CD4-positive, alpha-beta T cell treated with Interleukin-4 for 4 hours (primary cell): ENCODE measurements around the gene RHO.
"Not testable (repeated sequence)": the region's sequence is repeated elsewhere in the genome, so short reads cannot be mapped to it uniquely, and the experiment has no call there.

Experiments used
- DNase-seq: peaks from one replicate; pipeline ENCODE4 v3.0.0-alpha.2; 2020

Gene RHO

DNA sequence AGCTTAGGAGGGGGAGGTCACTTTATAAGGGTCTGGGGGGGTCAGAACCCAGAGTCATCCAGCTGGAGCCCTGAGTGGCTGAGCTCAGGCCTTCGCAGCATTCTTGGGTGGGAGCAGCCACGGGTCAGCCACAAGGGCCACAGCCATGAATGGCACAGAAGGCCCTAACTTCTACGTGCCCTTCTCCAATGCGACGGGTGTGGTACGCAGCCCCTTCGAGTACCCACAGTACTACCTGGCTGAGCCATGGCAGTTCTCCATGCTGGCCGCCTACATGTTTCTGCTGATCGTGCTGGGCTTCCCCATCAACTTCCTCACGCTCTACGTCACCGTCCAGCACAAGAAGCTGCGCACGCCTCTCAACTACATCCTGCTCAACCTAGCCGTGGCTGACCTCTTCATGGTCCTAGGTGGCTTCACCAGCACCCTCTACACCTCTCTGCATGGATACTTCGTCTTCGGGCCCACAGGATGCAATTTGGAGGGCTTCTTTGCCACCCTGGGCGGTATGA is at the start of gene RHO:
TSS of gene RHO (plus strand) at position 51 of the 512 bp plus-strand sequence. CDS start at position 146, 95 bp downstream.
- DNase-seq = no peak

DNA sequence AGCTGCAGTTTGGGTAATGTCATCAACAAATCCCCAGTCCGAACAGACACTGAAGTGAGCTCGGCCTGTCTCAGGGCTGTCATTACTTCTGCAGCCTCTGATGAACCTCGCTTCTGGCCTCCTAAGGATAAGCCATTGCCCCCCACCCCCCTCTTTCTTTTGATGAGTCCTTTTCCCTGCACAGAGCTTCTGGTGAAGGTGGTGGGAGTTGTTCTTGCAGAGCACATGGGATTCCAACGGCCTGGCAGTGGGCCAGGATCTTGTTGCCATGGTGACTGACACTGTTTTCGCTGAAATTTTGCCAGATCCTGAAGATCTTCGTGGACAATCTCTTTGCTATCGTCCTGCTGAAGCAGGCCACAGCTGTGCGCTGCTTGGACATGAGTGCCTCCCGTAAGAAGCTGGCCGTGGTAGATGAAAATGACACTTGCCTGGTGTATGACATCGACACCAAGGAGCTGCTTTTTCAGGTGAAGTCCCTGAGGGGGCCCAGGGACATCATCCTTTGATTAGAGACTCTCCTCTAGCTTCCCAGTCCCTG is 47.1 kb upstream of the RHO start:
- not testable (repeated sequence) for DNase-seq

DNA sequence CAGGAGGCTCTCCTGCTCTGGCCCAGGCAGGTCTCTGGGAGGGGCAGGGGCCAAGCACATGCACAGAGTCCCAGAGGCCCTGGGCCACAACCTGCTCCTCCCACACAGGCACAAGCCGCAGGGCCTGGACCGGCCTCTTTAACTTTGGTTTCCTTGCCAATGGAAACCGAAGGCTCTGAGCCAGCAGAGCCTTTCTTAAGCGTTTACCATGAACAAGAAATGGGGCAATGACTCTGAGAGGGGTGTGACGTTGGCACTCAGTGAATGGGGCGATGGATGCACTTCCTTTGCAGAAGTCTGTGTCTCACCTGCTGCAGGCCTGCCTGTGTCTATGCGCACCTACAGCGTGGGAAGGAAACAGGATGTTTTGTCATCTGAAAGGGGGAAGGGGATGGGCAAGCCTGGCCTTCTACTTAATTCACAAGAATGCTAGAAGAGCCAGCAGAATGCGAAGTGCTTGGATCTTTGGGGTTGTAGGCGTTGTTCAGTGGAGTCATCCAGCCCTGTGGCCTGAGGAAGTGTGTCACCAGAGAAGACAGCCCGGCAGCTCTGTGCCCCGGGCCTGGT is 46.6 kb upstream of the RHO start:
- peak; percentile 51 for DNase-seq

DNA sequence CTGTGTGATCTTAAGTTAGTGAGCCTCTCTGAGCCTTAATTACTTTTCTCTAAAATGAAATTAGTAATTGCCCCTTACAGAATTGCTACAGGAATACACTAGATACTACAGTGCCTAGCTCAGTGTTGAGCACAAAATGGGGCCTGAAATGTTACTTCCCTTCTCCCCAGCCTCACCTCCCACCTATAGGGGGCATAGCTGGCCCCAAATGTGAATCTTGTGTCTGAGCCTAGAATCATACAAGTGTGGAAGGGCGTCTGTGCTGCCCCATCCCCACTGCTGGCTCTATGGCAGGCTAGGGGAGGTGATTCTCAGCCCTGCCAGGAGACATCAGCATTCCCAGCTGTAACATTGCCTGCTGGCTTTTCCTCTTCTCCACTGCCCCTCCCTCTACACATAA is 45.7 kb upstream of the RHO start:
- DNase-seq = no peak

DNA sequence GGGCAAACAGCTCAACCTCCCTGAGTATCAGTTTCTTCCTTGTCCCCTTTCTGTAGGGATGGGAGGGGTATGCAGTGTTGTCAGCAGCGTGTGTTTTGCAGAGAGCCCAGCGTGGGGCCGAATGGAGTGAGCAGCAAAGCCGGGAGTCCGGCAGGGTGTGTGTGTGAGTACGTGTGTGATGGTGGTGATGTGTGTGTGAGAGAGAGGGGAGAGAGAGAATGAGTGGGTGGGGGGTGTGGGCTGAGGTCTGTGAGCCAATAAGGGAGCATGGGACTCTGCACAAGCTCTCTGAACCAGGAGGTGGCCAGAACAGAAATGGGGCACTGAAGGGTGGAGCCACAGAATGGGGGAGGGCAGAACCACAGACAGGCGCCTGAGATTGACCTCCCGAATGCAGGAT is 44.6 kb upstream of the RHO start:
- DNase-seq = no peak

DNA sequence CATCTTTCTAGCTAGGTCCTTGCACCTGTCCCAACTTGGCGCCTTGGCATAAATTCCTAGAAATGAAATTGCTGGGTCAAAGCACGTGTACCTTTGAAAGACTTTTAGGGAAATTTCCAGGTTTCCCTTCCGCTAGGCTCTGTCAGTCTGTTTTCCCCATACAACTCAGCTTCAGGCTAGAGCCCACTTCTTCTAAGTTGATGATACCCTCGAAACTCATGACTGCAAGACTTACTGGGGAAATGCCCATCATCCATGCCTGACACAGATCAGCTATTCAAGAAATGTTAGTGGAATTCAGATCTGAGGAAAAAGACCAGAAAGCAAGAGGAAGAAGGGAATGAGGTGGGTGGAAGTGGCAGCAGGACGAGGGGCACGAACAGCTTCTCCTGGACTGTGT is 43.3 kb upstream of the RHO start:
- not testable (repeated sequence) for DNase-seq

DNA sequence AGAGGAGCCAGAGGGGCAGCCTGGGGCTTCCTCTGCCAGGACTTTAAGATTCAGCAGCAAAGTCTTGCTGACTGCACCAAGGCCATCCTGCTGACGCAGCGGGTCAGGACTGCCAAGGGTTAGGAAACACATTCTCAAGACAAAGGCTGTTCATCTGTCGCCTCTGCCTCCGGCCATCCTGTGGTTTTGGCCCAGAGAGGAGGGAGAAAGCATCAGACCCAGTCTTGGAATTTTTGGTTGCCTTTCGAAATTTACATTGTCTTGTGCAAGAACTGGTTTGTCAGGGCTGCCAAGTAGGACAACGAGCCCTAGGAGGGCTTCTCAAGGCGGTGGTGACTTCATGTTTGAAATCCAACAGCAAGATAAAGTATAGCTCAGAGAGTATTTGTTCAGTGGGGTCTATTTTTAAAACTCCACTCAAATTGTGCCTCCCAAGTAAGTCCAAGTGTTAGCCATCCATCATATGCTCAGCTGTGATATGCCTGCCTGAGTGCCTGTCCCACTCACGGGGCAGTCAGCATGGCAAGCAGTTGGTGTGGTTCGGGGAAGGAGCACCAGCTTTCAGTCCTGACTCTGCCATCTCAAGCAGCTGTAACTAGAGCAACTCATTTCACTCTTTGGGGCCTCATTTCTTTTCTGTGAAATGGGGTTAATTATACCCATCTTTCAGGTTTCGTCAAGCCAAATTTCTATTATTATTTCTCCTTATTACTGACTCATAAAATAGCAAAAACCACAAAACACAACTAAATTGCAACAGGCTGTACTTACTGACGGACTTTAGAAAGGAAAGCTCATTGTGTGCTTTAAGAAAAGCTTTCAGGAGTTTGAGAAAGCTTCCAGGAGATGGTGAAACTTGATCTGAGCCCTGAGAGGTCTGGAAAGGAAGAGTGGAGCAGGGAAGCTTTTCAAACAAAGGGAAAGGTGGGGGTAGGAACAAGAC is 42.4 kb upstream of the RHO start:
- no peak for DNase-seq

DNA sequence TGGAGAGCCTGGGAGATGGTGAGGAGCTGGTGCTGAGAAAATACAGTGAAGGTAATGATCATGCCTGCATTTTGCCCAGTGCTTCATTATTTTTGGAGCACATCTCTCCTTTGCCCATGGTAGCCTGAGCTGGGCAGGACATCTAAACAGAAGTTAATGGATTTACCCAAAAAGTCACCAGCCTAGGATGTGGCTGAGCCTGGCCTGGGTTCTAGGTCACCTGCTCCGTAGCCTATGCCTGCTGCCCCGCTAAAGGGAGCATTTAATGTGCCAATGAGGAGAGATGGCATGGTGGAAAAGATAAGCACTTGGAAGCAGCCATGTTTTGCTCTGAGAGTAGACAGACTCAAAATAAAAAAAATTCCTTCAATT is 41.8 kb upstream of the RHO start:
- no peak for DNase-seq

DNA sequence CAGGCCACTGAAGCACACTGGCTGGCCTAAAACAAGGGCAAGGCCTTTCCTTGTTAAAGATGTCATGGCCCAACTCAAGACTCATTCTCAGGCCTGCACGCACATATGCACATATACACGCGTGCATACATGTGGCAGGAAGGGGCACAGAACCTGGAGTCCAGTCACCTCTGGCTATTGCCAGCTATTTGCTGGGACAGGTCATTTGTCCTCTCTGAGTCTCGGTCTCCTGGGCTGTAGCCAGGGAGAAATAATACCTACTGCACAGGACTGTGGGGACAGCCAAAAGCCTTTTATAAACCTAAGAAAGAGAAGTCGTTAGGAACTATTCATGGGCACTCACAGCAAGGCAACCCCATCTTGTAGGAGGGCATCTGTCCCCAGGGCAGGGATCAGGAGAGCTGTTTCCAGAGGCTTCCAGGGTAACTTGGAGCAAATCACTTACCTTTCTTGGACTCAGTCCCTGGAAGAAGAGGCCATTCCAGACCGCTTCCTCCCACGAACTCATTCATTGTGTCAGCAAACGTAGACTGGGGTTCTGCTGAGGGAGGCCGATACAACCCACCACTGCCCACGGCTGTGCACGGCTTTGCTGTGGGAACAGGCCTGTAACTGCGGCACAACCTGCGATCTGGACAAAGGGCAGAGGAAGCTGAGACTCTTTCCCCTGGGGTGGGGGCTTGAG is 41.1 kb upstream of the RHO start:
- no peak for DNase-seq

DNA sequence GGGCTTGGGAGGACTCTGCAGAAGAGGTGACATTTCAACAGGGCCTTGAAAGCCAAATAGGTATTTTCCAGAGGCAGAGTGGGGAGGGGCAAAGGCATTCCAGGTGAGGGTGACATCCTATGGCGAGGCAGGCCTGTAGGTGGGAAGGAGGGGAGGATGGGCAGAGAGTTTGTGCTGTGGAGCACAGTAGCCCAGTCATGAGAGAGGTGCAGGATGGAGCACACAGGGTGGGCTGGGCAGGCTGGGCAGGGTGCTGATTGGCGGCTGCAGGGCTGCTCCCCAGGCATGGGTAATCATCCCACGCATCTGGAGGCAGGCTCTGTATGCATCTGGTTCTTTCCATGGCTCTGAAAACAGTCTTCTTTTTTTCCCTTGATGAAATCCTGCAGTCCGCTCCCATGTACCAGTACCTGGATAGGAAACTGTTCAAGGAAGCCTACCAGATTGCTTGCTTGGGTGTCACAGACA is 40.5 kb upstream of the RHO start:
- DNase-seq = not testable (repeated sequence)

DNA sequence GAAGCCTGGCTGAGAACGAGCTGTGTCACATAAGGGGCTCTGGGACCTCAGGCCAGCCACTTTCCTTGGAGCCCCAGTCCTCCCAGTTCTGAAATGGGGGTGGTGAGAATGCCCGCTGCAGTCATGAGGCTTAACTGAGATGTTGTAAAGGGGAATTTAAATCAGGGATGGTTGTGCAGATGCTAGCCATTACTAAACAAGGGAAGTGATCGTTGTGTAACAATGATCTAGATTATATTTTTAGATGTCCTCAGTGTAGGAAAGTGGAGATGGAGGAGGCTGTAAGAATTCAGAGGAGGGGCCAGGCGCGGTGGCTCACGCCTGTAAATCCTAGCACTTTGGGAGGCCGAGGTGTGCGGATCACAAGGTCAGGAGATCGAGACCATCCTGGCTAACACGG is 39.2 kb upstream of the RHO start:
- not testable (repeated sequence) for DNase-seq

DNA sequence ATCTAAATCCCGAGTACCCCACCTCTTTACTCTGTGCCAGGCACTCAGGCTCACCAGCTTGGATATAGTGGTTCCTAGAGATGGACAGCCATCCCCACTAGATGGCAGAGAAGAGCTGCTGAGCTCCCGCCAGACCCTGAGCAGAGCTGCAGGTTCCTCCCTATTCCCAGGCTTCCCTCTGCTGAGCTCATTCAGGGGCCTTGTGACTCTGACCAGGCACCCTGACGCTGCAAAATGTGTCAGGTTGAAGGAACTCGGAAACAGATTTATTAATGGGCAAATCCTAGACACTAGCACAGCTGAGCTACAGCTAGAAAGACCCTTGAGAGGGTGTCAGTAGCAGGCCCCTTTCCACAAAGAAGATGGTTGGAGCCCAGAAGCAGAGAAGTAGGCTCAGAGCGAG is 38.2 kb upstream of the RHO start:
- DNase-seq = peak; percentile 62

DNA sequence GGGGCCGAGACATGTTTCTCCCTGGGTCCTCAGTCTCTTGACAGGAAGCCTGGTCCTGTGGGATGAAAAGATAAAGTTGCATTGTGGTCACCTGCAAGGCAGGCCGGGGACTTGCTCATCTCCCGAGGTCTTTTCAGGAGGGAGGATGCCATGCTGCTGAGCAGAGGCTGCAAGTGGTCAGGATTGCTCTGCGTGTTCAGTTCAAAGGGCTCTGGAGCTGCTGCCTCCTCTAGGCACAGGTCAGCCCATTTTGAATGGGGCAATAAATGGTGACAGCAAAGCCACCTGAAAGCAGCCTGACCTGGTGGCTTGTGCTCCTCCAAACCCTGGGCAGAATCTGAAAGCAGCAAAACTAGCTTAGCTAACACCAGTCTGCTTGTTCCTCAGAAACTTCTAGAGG is 37.4 kb upstream of the RHO start:
- DNase-seq = not testable (repeated sequence)

DNA sequence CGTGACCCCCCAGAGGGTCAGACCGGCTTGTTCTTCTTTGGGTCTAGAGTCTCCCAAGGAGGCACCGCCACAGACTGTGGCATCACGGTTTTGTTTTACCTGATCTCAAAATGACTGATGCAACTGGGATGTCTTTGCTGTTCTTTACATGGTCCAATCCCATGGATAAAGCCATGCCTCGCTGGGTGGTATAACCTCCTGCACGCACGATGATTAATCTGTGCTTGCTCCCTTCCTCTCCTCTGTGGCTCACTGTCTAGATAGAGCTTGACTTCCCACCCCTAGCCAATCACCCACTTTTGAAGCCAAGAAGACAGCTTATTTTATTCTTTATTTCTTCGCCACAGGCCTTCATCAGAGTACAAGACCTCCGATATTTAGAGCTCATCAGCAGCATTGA is 36.6 kb upstream of the RHO start:
- DNase-seq = no peak

DNA sequence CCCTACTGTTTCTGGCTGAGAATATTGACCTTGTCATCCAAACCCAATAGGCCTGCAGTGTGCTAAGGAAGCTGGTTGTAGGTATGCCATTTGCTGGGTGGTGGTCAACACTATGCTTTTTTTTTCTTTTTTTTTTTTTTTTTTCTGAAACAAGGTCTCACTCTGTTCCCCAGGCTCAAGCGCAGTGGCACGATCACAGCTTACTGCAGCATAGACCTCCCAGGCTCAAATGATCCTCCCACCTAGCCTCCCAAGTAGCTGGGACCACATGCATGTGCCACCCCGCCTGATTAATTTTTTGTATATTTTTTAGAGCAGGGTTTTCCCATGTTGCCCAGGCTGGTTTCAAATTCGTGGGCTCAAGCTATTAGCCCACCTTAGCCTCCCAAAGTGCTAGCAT is 35.7 kb upstream of the RHO start:
- DNase-seq = no peak

DNA sequence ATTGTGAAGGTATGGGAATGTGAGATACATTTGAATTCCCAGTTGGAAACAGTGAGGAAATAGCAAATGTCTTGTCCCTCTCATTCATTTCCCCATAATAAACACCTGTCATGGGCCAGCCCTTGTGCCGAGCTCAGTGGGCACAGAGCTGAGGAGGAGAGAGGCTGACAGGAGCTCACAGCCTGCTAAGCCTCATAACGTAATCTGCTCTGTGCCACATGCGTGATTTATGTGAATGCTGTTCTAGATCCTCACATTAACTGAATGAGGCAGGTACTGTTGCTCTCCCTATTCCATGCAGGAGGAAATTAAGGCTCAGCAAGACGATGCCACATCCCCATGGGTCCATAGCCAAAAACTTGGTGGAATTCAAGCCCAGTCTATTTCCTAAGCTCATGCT is 35.2 kb upstream of the RHO start:
- DNase-seq = no peak

DNA sequence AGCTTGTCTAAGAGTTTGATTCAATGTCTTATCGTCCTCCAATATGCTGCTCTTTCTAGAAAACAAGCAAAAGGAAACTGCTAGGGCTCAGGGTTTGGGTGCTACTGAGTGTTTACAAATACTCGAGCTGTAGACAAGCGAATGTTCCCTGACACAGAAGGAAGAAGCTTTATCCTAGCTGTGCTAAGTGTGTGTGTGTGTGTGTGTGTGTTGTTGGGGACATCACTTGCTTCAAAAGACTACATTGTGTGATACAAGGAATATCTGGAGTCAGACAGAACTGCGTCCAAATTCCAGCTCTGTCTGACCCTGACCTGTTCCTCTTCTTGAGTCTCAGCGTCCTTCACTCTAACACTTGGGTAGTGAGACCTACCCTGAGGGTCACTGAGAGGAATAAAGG is 33.9 kb upstream of the RHO start:
- DNase-seq = not testable (repeated sequence)

DNA sequence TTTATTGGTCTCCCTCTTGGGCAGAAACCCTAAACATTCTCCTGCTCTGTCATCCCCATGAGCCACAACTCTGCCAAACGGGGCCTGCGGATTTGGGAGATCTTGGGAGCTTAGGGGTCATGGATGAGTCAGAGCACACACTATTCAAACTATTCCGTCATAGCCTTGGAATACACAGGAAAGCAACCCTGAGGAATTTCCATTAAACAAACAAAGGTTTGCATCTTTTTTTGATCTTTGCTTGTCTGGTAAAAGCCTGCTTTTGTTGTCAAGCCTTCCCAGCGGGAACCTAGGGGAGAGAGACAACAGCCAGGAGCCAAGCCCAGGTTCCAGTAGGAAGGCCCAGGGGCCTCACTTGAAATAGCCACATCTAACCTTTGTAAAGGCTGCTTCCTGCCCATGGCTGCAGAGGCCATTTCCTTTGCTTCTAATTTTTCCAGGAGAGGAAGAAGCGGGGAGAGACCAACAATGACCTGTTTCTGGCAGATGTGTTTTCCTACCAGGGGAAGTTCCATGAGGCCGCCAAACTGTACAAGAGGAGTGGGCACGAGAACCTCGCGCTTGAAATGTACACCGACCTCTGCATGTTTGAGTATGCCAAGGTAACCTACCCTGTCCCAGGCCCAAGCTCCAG is 33.3 kb upstream of the RHO start:
- not testable (repeated sequence) for DNase-seq

DNA sequence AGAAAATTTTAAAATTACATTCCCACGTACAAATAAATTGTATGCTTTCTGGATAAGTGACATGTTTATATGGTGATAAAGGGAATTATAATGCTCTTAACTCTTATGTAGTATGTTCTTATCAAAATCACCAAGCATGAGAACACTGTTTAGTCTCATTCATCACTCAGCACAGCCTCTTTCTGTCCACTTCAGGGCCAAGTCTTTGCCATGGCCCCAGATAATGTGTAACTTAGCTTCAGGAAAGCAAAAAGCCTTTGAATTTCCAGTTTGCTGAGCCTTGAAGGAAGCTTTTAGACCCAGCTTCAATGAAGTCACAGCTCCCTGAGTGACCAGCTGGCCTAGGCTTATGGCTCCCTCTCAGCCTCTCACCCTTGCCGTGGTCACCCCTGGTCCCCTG is 30.6 kb upstream of the RHO start:
- not testable (repeated sequence) for DNase-seq

DNA sequence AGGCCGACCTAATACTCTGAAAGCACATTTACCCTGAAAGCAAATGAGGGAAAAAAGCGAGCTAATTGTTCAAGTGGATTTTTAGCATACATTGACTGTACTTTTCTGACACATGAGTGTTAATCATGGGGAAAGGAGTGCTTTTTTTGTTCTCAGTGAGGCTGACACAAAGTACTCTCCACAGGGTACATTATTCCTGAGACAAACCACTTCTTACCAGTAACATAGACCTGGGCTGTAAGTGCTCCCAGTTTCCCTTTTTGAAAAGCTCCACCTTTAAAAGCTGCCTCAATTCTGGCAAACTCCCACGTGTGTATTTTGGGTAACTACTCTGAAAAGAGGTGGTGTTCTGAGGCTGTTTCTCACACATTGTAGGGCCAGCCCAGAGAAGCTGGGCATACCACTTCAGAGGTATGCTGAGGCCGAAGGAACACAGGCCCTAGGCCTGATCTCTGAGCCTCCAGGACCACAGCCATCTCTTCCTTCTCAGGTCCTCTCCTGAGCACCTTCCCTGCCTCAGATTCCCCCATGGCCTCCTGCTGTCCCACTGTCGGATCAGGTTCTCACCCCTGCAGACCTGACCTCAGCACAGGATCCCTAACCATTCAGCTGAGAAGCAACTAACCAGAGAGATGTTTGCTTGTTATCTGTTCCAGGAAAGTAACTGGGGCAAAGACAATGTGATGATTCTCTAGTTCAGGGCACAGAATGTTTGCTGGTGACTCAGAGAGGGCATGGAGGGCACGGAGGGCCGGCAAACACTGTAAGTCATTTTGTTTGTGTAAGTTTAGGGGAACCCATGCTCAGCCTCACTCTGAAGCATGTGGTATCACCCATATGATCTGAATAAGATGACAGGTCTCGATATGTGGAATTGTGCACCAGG is 29.6 kb upstream of the RHO start:
- not testable (repeated sequence) for DNase-seq

DNA sequence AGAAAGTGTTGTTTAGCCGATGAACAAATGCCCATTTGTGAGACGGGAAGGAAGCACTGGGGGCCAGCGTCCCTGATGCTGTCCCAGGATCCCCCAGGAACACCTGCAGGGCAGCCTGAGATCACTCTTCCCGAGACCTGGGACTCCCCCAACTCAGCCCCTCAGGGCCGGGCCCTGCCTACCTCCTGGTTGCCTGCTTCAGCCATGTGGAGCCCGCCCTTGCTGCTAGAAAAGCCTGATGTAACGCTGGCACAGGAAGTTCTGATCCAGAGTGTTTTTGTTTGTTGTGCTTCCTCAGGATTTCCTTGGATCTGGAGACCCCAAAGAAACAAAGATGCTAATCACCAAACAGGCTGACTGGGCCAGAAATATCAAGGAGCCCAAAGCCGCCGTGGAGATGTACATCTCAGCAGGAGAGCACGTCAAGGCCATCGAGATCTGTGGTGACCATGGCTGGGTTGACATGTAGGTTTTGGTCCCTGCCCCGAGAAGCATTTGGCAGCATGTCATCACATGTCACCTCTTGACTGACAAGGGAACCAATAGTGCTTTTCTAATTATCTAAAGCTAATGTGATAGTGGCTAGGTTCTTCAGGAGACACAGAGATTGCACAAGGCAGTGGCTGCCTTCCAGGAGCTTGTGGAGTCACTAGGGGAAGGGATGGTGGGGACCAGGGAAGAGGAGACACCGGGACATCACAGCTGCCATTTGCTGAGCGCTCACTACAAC is 28.7 kb upstream of the RHO start:
- not testable (repeated sequence) for DNase-seq
